Epithelial cell of proximal tubule (primary cell): ENCODE data around the gene ZNF331. TPM values are rescaled to one million over a fixed set of nuclear protein-coding genes. Genes with fewer than 3 reads are reported as not detected.

Source experiments
- DNase-seq: peaks from one replicate; pipeline ENCODE4 v3.0.0-alpha.2; 2011; ENCODE audit warnings: low read depth
- H3K4me3 ChIP-seq: 2 replicates; pipeline ENCODE4 v1.5.1; 2011; ENCODE audit warnings: low read depth, mild to moderate bottlenecking, low read length
- total RNA-seq: library from RNA; depleted of rRNA; stranded (reverse); fragments of >200 nt; gene quantifications from 2 replicates; pipeline ENCODE4 v1.2.3, GENCODE V29; 2015
- TF ChIP-seq, protein P1 (sequence below): conservative IDR thresholded peaks from 2 replicates; pipeline ENCODE4 v1.5.1; 2012; ENCODE audit warnings: low read depth, mild to moderate bottlenecking, low read length

Gene ZNF331
- total RNA-seq, 1 donor from 2014 or later: 6.1 TPM

DNA sequence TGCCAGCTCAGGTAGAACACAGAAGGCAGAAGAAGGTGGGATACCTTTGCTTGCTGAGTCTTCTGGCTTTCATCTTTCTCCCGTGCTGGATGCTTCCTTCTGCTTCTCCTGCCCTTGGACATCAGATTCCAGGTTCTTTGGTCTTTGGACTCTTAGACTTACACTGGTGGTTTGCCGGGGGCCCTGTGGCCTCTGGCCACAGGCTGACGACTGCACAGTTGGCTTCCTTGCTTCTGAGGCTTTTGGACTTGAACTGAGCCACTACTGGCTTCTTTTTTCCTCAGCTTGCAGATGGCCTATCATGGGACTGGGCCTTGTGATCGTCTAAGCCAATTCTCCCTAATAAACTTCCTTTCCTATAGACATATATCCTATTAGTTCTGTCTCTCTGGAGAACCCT is 19.8 kb upstream of the ZNF331 start:
- H3K4me3 ChIP-seq: no peak overlapping the region
- TF ChIP-seq, protein P1, sequence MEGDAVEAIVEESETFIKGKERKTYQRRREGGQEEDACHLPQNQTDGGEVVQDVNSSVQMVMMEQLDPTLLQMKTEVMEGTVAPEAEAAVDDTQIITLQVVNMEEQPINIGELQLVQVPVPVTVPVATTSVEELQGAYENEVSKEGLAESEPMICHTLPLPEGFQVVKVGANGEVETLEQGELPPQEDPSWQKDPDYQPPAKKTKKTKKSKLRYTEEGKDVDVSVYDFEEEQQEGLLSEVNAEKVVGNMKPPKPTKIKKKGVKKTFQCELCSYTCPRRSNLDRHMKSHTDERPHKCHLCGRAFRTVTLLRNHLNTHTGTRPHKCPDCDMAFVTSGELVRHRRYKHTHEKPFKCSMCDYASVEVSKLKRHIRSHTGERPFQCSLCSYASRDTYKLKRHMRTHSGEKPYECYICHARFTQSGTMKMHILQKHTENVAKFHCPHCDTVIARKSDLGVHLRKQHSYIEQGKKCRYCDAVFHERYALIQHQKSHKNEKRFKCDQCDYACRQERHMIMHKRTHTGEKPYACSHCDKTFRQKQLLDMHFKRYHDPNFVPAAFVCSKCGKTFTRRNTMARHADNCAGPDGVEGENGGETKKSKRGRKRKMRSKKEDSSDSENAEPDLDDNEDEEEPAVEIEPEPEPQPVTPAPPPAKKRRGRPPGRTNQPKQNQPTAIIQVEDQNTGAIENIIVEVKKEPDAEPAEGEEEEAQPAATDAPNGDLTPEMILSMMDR: no peak
- DNase-seq: no peak

DNA sequence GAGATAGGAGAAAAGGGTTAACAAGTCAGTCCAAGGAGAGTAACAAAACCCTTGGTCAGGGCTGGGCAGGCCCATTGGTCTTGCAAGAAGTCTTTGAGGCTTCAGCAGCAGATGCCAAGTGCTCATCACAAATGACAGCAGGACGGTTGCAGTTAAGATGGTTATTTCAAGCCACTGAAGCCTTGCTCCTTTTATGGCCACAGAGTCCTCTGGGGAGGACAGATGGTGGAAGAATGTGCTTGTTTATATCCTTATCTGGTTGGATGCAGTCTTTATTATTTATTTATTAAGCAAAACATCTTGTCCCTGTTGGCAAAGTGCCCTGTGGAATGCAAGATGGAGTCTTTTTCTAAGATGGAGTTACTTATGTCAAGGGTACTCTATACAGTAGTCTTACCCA is 19.2 kb upstream of the ZNF331 start:
- H3K4me3 ChIP-seq: no peak overlapping the region
- DNase-seq: no peak
- TF ChIP-seq, protein P1: no peak

DNA sequence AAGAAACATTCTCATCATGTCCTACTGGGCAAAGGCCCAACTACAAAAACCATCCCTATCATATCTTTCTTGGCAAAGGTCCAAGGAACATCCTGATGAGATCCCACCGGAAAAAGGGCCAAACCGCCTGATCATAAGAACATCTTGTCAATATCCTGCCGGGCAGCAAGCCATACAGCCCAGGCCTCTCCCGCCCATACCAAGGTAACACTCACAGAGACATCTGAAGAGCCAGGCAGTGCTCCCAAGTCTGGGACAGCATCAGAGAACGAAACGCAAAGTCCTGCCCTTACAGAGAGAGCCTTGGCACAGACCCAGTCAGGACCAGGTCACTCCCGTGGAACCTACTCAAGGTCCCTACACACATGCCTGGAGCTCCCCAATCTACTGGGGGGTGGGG is 18.5 kb upstream of the ZNF331 start:
- DNase-seq: no peak
- H3K4me3 ChIP-seq: no peak overlapping the region
- TF ChIP-seq, protein P1: no peak

DNA sequence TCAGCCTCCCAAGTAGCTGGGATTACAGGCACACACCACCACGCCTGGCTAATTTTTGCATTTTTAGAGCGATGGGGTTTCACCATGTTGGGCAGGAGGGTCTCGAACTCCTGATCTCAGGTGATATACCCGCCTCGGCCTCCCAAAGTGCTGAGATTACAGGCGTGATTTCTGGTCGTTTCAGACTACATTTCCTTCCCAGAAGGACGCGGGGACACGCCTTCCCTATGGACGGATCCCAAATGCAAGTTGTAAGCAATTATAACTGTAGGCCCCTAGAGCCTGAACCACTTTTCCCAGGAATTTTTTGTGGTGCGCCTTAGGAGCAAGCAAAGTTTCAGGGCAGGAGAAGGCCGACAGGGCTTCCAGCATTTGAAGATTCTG is 17.8 kb upstream of the ZNF331 start:
- peak overlapping the region; percentile 85 for H3K4me3 ChIP-seq
- TF ChIP-seq, protein P1: no peak
- no peak for DNase-seq

DNA sequence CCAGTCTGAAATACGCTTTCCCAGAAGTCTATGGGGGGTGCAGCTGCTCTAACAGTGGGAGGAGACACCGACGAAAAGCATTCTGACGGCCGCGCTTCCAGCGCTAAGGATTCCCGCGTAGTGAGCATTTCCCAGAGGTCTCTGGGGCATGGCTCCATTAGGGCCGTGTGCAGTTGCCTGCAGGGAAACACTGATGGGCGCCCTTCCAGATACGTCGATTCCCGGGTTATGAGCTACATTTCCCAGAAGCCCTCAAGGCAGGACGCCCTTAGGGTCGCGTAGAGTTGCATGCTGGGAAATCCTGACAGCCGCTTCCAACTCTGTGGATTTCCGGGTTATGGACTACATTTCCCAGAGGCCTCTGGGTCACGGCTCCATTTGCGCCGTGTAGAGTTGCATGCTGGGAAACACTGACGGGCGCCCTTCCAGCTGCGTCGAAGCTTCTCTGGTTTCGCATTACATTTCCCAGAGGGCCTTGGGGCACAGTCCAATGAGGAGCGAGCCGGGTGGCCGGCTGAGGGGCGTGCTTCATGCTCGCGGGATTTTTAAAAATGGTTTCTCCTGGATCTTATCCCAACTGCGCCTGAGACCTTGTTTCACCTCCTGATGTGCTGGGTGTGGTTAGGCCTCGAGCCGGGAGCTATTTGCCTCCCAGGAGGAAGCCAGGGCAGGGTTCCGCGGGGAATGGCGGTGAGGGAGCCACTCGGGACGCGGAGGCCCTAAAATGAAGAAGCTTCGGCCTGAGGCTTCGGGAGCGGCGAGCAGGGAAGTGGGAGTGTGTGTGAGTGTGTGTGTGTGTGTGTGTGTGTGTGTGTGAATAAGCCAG is 17.2 kb upstream of the ZNF331 start:
- DNase-seq: peak; percentile 89
- TF ChIP-seq, protein P1: no peak
- H3K4me3 ChIP-seq: peak overlapping the region; percentile 85

DNA sequence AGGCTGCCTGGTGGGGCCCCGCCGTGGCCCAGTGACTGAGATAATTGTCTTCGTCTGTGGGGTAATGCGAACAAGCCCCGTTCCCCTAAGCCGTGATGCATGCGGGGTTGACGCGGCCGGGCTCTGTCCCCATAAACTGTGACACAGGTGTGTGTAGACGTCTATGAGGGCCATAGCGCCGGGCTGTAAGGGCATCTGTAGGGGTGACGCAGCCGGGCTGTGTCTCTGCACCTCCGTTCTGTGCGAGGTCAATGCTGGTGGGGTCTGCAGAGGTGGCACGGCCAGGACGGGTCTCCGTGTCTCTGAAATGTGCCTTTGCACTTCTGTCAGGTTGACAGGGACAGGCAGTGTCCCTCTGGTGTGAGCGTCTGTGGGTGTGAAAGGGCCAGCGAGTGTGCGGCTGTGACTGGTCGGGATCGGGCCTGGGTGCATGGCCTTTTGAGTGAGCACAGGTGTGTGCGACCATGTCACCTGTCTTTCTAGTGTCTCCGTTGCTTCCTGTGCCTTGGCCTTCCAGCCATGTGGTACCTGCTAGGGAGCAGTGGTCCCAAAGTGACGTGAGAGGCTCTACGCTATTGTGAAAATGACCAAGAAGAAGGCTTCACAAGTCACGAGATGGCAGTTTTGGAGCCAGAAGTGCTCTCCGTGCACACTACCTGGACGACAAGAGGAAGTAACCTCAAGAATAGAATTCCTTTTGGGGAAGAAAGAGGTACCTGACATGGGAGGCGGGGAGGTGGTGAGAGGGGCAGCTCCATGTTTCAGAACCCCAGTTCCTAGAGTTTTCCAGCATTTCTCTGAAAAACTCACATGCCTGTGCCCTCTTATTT is 16.4 kb upstream of the ZNF331 start:
- no peak for DNase-seq
- TF ChIP-seq, protein P1: no peak
- H3K4me3 ChIP-seq: peak overlapping the region; percentile 85
